GM19351 (cell line): ENCODE results near the gene SZRD1.

Source experiments
- ATAC-seq: cut with Tn5 transposase; IDR thresholded peaks from one replicate; pipeline ENCODE4 v1.9.1; 2021; ENCODE audit warnings: mild to moderate bottlenecking, moderate library complexity; ENCODE audit not compliant: unreplicated experiment

SZRD1 gene

GRCh38 chr1:16436946-16437474 is 70.0 kb downstream of the SZRD1 start, which contains the start of gene SPATA21:
TSS of gene SPATA21 (minus strand) at chr1:16437424. CDS start at chr1:16431371, 6,053 bp downstream.
- no peak for ATAC-seq

- no peak for ATAC-seq
These were observed 71.5 kb downstream of the SZRD1 start for GRCh38 chr1:16438516-16438915.

GRCh38 chr1:16438924-16439323 is 71.9 kb downstream of the SZRD1 start:
- no peak for ATAC-seq

- peak; percentile 17 for ATAC-seq
These were observed 73.1 kb downstream of the SZRD1 start for GRCh38 chr1:16440131-16440469.

- peak; percentile 86 for ATAC-seq
These were observed 73.6 kb downstream of the SZRD1 start, which contains the start of gene NECAP2 for GRCh38 chr1:16440470-16441281. TSS of gene NECAP2 (plus strand) at chr1:16440724. CDS start at chr1:16440762, 38 bp downstream.

GRCh38 chr1:16441282-16441665 is 74.2 kb downstream of the SZRD1 start:
- no peak for ATAC-seq

- ATAC-seq, result no peak
These were observed 75.2 kb downstream of the SZRD1 start for GRCh38 chr1:16442265-16442664.

GRCh38 chr1:16442941-16443340 is 75.9 kb downstream of the SZRD1 start:
- ATAC-seq, result no peak

- no peak for ATAC-seq
These were observed 77.1 kb downstream of the SZRD1 start for GRCh38 chr1:16443975-16444770.

- no peak for ATAC-seq
These were observed 78.0 kb downstream of the SZRD1 start for GRCh38 chr1:16445052-16445451.

- no peak for ATAC-seq
These were observed 79.1 kb downstream of the SZRD1 start for GRCh38 chr1:16446116-16446515.

GRCh38 chr1:16447641-16448040 is 80.6 kb downstream of the SZRD1 start:
- no peak for ATAC-seq
